ENCODE measurements around the gene ICA1.
"Not testable (repeated sequence)": the region's sequence is repeated elsewhere in the genome, so short reads cannot be mapped to it uniquely, and the experiment has no call there.

The ICA1 gene

DNA sequence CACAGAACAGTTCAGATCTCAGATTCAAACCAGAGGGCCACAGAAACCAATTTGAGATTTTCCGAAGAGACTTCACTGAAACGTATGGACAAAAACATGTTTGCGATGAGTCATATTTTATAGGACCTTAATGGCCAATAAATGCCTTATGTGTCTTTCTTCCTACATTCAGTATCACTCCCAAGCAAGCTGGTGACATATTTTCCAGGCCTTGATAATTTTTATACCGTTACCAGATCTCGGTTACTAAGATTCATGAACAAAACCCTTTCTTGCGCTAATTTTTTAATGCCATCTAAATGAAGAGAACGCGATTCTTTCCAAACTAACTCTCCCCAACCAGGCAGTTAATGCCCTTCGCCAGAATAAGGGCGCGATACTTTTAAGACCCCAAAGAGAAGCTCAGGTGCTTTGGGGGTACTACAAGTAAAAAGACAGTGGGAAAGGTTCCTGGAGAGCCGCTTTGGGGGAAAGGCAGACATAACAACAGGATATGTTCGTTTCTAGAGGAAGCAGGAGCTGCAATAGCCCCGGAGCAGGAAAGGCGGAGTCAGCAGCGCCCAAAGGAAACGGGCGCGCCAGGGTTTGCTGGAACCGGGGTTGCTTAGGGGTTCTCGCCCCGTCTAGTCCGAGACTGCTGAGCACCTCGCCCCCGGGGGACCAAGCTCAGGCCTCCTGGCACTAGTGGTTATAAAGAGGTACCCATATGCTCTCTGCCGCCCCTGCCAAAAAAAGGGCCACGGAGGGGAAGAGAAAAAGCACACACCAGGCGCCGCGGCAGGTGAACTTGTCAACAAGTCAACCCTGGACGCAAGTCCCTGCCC, 884 bp downstream of the ICA1 start:
- no peak for DNase-seq

DNA sequence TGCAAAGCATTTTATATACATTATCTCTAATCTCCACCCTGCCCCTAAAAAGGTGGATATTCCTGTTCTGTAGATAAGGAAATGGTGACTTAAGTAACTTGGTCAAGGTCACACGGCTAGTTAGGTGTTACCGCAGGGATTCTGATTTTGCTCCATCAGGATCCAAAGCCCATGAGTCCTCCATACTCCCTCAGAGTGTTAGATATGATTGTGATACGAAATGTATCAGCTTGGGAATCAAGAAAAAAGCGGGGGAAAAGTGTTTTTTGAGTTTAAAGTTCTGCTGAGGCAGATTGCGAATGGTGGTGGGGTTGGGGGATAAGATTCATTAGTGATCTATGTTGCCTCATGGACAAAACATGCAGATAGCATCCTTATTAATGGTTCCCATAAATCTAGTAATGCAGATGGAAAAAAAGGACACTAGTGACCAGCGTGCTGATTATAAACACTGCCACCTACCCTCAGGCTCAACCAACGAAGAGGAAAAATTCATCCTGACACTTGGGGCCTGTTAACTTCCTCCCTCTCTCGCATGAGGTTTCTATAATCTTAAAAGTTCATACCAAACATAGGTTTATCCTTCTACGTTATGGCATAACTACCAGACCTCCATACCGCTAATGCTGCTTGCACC, 2.3 kb downstream of the ICA1 start:
- no peak for DNase-seq

DNA sequence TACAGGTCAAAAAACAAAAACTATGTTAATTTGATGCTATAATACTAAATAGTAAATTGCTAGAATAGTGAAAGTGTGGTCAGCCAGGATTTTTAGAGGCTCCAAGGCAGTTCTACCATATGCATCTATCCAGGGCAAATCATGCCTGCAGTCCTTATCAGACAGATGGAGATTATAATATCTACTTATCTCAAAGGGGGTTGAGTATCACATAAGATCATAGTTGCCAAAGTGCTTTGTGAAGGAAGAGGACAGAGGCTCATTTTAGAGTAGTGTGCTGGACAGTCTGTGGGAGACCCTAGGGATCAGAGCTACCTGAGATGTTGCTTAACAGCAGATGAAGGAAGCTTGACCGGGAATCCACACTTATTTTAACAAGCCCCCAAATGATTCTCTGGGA, 3.2 kb downstream of the ICA1 start:
- no peak for DNase-seq

DNA sequence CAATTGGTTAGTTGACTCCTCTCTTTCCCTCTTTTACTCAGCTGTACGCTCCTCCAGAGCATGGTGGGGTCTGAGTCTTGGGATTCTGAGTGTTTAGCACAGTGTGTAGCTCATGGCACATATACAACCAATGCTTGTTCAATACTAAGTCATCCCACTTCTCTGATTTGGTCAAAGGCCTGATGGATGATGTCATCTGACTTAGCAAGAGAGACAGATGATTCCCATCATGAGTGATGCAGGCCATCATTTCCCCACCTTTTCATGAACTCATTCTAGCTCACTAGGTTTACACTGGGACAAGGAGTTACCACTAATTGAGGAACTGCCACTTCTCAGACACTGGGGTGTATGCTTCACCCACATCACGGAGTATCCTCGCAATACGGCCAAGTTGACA, 3.8 kb downstream of the ICA1 start:
- DNase-seq = no peak

DNA sequence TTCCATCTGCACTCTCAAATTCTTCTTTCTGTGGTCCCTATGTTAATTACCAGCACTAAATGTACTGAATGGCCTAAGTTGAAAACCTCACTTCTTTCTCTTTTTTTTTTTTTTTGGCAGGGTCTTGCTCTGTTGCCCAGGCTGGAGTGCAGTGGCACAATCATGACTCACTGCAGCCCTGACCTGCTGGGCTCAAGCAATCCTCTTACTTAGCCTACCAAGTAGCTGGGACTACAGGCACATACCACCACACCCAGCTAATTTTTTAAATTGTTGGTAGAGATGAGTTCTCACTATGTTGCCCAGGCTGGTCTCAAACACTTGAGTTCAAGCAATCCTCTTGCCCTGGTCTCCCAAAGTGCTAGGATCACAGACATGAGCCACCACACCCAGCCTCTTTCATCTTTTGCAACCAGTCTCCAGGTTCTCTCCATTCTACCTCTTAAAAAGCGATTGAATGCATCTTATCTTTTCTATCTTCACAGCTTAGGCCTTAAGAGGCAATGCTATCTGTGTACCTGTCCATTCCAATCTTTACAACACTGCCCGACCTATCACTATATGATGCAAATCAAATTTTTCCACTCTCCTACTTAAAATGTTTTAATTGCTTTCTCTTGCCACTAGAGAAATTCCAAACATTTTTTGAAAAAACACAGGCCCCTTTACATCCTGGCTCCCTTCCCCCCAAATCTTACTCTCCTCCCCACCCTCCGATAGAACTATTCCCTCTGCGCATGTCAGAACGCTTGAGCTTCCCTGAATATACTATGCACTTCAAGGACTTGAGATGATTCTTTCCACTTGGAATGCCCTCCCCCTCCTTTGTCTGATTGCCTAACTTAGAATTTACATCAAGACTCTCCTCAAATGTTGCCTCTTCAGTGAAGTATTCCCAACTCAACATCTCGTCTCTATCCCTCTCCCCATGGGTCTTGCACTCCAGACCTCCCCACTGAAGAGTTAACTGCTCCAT, 6.0 kb downstream of the ICA1 start:
- DNase-seq = no peak

DNA sequence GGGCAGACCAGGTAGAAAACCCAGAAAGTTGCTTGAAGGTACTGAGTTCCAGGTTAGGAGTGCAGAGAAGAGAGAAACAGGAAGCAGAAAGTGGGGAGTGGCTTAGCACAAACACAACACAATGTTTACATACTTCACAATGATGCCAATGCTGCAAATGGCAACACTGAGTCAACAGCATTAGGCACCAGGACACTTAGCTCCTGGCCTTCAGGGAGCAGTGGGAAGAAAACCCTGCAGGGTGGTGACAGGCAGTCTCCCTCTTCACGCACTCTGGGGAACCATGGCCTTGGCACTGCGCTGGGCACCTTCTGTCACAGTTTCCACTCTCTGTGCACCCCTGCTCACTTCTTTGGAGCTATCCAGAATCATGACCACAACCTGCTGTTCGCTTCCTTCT, 7.3 kb downstream of the ICA1 start:
- DNase-seq = no peak

DNA sequence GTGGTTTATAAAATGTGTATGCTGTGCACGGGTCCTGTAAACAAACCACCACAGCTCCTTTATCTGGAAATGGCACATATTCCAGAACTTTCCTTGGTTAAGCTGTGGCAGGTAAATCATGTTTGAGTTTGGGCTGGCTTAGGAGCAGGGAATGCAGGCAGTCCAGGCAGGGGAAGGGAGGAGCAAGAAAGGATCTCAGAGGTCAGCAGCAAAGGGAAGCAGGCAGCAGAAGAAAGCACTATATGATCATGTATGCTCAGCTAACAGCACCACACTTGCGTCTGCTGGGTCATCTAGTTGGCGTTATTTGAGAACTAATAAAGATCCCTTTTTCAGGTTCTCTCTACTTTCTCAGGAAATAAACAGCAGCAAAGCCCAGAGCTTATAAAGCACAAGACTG, 7.8 kb downstream of the ICA1 start:
- DNase-seq = no peak

DNA sequence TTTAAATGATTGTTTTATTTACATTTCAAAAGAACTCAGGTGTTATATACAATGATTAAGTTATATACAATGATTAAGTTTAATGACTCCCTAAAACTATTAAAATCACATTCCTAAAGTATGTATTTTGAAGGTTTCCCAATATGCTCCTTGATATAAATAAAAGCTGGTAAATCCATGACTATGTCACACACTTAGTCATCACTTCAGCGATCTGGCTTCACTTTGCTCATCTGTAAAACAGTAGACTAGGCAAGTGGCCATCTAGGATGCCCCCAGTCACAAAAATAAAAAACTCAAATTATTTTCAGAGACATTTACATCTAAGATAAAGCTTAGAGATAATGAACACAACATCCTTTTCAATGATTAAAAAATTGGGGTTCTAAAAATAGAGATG, 10.8 kb downstream of the ICA1 start:
- DNase-seq = no peak

DNA sequence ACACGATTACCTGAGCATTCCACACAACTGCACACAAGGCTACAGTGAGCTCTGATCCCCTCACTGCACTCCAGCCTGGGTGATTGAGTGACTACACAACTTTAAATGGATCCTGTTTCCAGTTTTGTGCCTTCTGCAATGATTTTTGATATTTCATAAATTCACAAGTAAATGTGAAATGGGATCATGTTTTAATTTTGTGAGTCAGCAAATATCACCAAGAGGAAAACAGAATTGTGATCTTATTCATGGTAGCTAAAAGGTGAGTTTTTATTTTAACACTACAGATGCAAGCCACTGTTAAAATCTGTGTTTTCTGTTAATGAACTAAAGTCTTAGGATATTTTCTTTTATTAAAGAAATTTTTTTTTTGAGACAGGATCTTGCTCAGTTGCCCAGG, 11.4 kb downstream of the ICA1 start:
- DNase-seq = no peak

DNA sequence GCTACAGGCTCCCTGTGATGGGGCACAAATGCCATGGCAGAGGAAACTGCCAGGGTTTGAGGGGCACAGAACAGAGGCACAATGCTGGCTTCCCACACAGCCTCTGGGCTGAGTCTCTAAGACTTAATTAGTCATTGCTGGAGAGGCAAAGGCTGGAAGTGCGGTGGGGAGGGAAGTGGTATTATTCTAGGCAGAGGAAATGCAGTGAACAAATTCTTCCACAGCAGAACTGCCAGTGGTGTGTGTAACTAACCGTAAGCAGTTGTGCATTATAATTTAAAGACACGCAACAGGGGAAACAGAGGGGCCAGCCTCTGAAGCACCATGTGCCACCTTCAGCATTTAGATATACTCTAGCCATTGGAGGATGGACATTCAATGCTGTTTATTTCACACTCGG, 12.8 kb downstream of the ICA1 start:
- no peak for DNase-seq

DNA sequence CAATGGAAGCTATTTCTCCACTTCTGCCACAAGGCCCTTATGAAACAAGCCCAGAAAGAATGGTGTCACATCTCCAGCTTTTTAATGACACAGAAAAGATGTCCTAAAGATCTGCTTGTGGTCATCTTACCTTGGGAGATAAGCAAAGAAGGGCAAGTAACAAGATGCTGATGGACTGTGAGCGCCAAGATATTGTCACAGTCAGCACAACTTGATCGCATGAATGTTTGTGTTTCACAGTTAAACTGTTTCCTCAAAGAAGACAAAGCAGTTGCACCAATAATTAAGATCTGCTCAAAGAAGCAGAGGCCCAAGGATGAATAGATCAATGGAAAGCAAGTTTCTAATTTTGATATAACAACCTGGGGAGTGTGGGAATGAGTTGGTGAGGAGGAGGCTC, 15.9 kb downstream of the ICA1 start:
- DNase-seq = no peak

DNA sequence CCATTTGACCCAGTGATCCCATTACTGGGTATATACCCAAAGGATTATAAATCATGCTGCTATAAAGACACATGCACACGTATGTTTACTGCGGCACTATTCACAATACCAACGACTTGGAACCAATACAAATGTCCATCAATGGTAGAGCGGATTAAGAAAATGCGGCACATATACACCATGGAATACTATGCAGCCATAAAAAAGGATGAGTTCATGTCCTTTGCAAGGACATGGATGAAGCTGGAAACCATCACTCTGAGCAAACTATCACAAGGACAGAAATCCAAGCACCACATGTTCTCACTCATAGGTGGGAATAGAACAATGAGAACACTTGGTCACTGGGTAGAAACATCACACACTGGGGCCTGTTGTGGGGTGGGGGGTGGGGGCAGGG, 16.9 kb downstream of the ICA1 start:
- not testable (repeated sequence) for DNase-seq

DNA sequence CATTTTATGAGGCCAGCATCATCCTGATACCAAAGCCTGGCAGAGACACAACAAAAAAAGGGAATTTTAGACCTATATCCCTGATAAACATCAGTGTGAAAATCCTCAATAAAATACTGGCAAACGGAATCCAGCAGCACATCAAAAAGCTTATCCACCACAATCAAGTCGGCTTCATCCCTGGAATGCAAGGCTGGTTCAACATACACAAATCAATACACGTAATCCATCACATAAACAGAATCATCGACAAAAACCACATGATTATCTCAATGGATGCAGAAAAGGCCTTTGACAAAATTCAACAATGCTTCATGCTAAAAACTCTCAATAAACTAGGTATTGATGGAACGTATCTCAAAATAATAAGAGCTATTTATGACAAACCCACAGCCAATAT, 18.9 kb downstream of the ICA1 start:
- not testable (repeated sequence) for DNase-seq

DNA sequence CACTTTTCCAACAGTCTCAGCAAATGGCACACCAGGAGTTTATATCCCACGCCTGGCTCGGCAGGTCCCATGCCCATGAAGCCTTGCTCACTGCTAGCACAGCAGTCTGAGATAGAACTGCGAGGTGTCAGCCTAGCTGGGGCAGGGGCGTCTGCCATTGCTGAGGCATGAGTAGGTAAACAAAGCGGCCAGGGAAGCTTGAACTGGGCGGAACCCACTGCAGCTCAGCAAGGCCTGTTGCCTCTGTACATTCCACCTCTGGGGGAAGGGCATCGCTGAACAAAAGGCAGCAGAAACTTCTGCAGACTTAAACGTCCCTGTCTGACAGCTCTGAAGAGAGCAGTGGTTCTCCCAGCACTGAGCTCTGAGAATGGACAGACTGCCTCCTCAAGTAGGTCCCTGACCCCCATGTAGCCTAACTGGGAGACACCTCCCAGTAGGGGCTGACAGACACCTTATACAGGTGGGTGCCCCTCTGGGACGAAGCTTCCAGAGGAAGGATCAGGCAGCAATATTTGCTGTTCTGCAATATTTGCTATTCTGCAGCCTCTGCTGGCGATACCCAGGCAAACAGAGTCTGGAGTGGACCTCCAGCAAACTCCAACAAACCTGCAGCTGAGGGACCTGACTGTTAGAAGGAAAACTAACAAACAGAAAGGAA, 22.1 kb downstream of the ICA1 start:
- DNase-seq = not testable (repeated sequence)

DNA sequence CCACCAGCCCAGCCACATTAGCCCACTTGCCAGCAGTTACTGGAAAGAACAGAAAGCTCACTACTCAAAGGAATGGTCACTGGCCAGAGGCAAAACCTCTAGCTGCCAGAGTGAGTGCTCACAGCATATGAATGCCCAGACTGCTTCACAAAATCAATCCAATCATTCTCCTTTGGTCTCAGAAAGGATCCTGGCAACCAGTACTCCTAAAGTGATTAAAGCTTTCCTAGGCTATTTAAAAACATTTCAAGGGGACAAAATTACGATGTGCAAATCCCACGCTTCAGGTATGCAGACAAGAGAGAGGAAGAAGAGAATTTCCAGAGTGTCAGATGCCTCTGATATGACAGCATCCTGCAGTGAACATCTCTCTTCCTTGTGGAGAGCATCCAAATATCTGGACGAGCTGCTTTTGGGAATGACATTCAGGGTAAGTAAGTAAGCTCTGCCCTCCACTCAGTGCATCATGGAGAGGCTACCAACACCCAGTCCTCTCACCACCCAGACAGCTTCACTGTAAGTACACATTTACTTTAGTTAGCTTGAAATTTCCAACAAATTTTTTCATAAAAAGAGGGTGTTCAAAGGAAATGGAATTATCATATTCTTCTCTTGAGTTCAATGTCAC, 25.1 kb downstream of the ICA1 start:
- DNase-seq = no peak

DNA sequence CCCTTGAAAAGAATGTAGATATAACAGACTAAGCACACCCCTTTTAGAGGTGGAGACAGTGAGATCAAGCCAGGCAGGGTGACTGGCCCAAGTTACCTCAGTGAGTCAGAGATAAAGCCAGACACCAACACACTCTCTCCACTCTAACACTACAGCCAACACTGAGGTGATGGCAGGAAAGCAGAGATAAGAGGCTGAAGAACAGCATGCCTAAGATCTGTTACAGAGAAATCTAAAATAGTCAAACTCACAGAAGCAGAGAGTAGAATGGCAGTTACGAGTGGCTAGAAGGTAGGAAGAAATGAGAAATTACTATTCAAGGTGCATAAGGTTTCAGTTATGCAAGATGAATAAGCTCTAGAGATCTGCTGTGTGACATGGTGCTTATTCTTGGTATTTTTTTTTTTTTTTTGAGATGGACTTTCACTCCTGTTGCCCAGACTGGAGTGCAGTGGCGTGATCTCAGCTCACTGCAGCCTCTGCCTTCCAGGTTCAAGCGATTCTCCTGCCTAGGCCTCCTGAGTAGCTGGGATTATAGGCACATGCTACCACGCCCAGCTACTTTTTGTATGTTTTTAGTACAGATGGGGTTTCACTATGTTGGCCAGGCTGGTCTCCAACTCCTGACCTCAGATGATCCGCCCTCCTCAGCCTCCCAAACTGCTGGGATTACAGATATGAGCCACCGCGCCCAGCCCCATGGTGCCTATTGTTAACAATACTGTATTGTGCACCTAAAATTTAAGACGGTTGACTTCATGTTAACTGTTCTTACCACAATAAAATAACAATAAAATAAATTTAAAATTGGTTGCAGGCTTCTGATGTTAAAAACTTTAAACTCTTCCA, 28.7 kb downstream of the ICA1 start:
- DNase-seq = no peak

DNA sequence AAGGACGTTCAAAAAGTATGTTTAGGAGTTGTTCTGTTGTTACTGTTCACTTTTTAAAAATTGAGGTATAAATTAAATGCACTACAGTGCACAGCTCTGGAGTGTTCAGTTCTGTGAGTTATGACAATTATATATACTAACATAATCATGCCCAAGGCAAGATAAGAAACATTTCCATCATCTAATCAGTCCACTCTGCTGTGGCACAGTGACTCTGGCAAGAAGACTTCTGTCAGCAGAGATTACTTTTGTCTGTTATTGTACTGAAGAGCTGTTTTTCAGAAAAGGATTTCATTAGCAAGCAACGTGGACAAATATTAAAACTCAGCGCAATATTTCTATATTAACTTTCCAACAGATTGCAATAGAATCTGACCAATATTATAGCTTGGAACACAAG, 32.0 kb downstream of the ICA1 start:
- DNase-seq = no peak

DNA sequence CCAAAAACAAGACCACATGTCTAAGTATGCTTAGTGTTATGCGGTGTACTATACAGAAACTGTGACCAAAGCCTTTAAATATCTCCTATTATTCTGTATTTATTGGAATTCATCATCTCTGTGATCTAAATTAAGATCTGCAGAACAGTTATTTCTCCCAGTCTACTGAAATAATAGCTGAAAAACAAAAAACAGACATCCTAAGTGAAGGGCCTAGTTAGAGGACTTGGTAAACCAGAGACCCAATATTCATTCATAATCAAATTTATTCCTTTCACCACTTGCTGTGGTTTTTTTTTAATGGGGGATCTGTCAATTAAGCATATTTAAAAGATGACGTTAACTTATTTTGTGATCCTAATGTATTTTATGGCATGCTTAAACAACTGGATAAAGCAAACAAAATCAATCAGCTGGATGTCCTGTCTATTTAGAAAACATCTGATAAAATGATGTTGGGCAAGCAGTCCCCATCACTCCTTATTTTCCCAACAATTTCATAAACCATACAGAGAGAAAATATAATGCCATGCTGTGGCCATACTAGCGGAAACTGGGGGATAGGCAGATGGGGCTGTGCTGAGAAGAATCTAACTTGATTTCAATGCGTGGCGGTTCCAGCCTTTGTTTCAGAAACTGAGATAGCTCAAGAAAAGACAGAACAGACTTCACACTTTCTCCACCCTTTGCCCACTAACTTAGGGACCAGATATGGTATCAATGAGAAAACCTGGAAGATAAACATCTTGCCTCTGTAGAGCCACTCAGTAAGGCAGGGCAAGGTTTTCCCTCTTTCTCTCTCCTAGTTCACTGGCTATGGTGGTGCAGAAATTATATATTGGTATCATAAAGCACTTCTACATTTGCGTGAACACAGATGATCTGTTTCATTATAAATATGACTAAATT, 32.9 kb downstream of the ICA1 start:
- DNase-seq = no peak

DNA sequence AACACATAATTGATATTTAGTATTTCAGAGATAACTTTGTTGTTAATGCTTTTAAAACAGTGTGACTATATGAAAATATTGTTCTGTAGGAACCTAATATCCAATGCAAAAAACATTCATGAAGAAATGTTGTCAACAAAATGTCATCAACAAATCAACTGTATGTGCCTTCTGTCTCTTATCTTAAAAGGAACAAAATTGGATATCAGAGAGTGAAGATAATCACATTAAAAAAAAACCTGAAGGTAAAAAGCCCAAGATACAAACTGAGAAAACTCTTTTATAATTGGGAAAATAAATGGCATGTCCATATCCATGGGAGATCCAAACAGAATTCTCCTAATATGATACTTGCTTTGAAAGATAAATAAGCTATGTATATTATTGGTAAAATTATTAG, 33.9 kb downstream of the ICA1 start:
- DNase-seq = no peak

DNA sequence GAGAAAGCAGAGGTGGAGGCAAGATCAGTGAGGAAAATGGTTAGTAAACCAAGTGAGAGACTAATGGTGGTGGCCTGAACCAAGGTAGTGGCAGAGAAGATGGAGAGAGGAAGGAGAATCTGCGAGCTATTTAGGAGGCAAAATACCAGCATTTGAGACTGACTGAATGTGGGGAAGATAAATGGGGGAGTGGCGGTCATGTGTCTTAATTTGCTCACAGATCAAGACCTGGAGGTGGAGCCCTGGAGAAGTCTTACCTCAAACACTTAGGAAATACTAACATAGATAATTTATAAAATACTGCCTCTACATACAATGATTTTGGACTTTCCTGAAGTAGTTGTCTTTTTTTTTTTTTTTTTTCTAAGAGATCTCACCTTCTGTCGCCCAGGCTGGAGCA, 34.7 kb downstream of the ICA1 start:
- DNase-seq = no peak
